ENCODE data around the gene LUZP2.

Gene LUZP2

DNA sequence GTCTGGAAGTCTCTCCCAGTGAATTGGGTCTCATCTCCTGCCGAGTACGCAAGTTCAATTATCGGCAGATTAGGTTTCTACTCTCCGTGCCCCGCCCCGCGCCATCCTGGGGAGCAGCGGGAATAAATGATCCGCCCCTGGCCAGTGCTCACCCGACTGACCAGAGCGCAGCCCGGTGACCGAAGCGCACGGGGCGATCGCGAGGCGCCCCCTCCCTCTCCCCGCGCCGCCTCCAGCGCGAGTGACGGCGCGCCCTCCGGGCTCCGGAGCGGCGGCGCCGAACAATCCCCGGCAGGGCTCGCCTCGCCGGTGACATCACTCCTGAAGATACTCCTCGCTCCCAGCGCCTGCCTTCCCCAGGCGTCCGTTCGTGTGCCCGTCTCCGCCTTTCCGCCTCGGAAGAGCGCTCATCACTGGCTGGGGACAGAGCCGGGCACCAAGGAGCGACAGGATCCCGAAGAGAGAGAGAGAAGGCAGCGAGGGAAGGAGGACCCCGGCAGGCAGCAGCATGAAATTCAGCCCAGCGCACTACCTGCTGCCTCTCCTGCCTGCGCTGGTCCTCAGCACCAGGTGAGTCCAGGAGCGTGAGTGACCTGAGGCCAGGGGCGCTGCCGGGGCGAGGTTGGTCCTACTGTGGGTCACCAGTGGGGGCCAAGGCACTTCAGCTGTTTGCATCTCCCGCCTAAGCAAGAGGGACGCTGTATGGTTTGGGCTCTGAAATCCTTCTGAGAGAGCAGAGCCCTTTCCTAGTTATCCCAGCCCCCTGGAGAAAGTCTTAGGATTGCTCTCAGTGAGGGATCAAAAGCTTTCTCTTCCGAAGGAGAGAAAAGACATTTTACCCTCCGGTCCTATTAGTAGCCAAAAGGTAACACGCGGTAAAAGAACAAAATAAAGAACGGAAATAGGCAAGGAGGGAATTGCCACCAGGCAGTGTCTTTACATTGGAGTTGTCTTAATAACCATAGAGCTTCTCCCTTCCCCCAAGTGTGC is at the start of gene LUZP2:
Gene LUZP2 (plus strand): TSS at position 318 of the 990 bp plus-strand sequence.
- DNase-seq, result no peak

DNA sequence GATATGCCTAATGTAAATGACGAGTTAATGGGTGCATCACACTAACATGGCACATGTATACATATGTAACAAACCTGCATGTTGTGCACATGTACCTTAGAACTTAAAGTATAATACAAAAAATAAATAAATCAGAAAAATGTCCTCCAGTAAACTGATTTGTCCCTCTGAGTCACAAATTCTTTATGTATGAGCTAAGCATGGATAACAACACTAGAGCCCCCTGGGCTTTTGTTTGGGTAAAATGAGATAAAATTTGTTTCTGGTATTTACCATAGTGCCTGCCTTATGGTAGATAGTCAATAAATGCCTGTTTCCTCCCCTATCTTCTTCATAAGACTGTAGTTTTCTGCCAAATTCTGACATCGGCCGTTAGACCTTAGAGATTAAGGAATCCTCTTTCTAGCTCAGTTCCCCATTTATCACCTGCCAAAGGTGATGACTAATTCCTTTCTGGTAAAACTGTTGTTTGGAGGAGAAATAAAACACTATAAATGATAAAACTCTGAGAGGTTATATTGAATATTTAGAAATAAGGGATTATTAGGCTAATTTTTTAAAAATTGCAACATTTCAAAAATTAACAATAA is 43.6 kb upstream of the LUZP2 start:
- DNase-seq, result no peak

DNA sequence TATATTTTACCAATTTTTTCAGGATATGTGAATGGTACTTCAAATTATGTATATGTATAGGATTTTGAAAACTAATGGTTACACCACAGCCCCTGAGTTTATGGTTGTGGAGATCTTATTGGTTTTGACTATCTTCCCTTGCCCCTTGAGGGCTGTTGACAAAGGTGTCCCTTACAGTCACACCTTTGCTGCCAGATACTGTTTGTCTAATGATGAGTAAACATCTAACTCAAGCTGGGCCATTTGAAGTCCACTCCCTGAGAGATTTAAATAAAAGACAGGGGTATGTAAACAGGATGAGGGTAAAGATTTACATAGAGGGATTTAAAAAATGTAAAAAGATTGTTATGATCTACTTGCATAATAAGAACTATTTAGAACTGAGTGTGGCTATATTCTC is 38.9 kb upstream of the LUZP2 start:
- DNase-seq, result no peak

DNA sequence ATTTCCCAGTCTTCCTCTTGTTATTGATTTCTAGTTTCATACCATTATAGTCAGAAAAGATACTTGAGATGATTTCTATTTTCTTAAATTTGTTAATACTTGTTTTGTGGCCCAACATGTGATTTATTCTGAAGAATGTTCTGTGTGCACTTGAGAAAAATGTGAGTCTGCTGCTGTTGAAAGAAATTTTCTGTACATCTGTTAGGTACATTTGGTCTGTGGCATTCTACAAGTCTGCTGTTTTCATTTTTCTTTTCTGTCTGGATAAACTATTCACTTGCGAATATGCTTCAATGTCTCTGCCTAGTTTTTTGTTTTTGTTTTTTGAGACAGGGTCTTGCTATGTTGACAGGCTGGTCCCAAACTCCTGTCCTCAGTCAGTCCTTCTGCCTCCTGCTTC is 26.4 kb upstream of the LUZP2 start:
- DNase-seq, result no peak

DNA sequence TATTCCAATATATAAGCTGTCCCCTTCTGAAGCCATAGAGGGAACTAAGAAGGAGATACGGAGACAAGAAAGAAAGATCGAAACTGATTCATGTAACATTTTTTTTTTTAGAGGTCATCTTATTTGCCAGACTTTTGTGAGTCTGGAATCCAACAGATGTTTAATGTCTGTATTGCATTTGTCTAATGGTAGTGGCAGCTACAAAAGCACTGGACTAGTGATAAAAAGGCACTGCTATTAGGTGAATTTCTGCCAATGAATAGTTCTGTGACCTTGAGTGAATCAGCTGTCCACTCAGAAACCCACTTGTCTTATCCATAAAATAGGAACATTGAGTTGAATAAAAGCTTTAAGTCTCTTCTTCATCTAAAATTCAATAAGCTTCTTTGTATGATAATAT is 25.8 kb upstream of the LUZP2 start:
- no peak for DNase-seq

DNA sequence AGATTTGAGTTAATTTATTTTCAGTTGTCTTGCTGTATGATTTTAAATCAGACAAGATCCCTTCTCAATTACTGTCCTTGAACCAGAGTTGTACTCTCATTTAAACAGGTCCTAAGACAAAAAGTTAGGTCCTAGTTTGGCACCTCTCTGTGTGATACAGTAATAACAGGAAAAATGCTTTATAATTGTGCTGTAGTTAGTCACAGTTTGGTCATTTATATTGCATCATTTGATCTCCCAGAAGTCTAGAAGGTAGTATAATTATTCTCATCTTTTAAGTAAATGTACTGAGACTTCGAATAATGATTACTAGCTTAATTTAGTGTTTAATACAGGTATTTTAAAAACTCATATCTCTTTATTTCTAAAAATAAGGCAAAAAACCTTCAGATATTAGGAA is 18.1 kb upstream of the LUZP2 start:
- DNase-seq, result no peak

DNA sequence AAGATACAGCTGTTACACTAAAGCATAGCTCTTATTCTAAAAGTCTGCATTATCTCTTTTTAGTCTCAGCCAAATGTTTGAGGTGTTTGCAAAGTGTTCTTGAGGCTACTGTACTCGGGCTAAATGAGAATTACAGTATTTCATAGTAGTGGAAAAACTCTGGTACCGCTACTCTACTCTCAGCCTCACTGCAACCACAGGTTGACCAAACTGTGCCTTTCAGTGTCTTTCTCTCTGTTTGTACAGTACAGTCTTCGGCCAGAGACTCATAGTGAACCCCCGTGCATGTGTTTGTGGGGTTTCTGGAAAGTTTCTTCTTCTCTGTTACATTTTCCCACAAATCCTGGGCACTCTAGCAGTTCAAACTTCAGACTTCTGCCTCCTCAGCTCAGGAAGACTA is 7.4 kb upstream of the LUZP2 start:
- DNase-seq, result no peak

DNA sequence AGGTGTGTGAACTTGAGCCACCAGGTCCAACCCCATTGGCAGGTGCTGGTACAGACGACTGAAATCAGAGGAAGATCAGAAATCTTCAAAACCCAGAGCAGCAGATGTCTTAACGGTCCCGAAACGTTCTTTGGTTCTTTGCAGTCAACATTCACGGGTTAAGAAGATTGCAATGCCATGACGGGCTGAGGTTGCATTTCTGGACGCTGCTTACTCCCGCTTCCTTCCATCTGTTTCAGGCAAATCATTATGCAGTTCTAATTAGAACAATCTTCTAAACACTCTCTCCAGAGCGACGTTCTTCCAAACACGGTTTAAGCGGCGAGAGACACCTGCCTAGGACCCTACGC is 492 bp upstream of the LUZP2 start:
- DNase-seq, result no peak

DNA sequence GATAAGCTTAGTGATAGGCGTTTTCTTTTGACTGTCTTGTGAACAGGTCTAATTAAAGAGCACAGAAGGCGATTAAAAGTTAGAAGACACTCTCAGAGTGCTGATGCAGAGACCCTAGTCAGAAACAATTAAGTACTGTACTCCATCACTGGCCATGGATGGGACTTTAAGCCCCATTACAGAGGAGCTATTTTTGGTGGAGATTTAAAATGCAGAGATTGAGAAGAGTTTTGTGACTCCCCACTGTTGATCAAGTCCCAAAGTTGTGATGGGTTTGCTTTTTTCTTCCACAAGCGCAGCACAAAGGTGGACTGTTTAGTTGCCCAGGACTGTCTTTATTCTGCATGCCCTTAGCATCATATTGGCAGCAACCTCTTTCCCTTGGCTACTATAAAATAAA is 978 bp downstream of the LUZP2 start:
- no peak for DNase-seq

DNA sequence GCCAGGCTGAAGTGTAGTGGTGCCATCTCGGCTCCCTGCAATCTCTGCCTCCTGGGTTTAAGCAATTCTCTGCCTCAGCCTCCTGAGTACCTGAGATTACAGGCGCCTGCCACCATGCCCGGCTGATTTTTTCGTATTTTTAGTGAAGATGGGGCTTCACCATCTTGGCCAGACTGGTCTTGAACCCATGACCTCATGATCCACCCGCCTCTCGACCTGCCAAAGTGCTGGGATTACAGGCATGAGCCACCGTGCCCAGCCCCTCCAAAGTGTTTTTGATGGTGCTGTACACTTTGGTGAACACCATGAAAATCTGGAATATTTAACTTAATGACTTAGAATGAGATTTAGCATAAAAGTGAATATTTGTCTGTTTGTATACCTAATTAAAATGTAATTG is 5.6 kb downstream of the LUZP2 start:
- DNase-seq, result no peak

DNA sequence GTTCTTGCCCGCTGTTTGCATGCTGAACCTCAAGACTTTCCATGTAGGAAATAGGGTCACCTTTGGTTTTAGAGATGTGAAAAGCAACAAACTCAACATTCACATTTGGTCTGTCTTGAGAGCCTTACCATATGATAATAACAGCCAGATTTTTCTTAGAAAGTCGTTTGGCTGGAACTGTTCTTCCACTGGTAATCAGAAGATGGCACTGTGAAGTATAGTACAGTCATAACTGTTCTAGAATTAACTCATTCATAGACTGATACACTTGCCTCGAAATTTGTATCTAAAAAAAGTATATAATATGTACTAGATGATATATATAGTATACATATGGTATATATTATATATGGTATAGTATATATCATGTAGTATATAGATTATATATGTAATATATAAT is 12.3 kb downstream of the LUZP2 start:
- no peak for DNase-seq

DNA sequence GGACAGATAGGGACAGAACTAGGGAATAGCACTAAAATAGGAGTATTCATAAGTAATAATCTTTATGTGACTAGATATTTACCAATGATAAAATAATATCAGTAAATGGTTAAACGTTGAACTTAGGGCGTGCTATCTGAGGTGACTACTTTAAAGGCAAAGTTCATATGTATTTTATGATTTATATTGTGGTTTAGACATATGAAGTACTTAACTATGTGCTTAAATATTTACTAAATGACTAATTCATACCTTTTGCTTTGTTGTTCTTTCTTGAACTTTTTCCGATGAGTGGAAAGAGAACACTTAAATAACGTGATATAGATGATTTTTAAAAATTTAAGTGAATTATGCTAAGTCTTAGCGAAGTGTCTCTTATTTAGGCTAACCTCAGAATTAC is 14.7 kb downstream of the LUZP2 start:
- DNase-seq, result no peak

DNA sequence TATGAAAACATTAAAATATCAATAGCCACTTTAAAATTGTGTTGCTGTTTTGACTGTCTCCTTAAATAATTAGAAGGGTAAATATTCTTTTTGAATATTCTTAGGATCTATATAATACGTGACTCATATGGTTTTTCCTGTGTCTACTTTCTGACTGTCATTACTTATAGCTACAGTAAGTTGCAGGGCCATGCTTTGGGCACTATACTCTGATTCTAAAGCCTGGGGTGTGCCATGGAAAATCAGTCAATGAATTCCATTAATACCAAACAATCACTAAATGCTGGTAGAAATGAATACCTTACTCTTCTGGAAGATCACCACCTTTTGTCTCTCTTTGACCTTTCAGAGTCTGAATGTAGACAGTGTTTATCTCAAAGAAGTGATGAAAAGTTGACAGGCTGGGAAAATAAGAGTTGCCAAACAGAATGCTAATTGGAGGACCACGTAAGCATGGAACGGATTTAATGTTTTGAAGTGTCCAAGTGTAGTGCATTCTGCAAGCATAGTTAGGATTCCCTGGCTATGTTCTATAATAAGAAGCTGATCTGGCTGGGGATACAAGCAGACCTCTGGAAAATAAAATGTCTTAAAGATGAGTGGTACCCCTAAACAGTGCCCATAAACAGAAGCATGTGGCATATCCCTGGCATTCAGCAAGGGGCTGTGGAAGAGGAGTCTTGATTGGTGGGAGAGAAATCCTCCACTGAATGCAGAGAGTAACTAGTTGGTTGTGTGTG is 16.8 kb downstream of the LUZP2 start:
- DNase-seq, result no peak

DNA sequence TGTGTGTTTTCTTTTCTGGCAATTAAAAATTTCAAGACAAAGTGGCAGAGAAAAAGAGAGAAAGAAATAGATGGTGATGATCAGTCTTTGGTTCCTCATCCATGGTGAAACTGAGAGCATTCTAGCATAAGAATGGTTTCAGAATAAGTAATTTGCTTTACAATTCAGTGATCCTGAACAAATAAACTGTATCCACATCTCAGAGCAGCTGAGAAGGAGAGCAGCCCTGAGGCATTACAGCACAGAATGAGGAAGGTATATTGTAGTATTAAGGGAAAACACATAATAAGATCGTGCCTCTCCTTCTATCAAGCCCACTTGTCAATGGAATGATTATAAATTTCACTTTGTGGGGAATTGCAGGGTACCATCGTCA is 17.4 kb downstream of the LUZP2 start:
- no peak for DNase-seq

DNA sequence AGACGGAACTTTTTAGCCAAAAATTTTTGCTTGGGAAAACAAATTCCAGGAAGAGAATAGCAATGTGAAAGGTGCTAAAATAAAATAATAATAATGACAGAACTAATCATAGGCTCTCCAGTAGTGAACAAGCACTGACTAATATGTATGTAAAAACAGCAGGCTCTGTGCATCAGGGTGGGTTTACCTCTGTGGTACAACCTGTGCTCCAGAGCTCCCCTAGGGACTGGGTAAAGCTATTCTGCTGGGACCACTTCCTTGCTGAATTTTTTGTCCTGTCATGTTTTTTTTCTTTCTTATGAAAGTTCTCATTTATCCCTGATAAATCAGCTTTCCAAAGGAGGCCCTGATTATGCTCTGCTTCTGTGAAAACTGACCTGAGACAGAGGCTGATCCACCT is 18.8 kb downstream of the LUZP2 start:
- DNase-seq, result no peak

DNA sequence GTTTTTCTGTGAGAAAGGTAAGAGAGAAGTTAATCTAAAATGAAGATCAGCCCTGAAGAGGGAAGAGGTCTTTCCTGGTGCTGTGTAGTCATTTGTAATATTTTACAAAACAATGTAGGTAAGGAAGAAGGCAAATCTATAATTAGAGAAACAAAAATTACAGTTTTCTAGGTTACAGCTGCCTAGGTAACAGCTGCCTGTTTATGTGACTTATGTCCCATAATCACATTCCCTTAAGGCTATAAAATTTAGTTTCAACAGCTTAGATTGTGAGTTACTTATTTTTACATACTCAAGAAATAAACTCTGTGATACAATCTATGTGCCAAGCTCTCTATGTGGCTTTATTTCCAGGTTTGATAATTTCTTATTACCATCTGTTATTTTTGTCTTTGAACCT is 19.8 kb downstream of the LUZP2 start:
- no peak for DNase-seq

DNA sequence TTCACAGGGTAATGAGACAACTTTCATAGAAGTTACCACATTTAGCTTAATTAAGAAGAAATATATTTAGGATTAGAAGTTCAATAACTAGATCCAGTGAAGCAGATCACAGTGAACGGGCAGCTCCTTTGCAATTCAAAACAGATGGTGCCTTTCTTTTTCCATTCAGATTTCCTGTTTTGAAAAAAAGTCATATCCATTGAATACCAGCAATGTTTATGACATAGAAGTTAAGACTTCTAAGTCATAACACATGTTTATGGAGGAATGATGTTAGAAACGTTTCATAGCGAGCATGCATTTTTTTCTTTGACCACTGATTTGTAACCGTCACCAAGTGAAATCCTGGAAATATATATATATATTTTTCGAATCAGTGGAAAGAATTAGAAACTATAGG is 24.7 kb downstream of the LUZP2 start:
- DNase-seq, result no peak

DNA sequence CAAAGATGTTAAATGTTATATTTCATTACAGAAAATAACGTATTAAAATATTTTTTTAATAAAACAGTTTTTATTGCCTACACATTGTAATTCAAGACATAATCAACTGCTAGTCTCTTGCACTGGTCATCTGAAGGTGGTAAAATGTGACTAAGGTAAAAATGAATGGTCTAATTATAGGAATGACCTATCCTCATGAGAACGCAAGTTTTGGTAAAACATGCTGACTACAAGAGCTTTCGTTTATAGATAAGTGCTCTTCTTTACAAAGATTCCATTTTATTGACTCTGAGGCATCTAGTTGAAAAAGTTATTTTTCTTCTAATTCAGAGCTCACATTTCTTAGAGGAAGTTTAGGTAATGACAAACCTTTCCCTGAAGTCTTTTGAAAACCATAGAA is 27.3 kb downstream of the LUZP2 start:
- DNase-seq, result no peak

DNA sequence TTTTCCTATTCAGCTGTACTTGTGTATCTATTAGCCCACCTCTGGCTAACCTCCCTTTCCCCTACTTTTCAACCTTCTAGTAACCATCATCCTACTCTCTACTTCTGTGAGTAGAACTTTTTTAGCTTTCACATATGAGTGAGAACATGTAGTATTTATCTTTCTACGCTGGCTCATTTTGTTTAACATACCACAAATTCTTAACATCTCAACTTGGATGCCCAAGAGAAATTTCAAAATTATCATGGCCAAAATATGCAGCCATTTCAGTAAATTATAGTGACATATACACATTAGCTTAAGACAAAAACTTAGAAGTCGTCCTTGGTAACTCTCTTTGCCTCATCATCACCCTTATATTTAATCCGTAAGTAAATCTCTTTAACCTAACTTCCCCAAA is 34.7 kb downstream of the LUZP2 start:
- DNase-seq, result no peak

DNA sequence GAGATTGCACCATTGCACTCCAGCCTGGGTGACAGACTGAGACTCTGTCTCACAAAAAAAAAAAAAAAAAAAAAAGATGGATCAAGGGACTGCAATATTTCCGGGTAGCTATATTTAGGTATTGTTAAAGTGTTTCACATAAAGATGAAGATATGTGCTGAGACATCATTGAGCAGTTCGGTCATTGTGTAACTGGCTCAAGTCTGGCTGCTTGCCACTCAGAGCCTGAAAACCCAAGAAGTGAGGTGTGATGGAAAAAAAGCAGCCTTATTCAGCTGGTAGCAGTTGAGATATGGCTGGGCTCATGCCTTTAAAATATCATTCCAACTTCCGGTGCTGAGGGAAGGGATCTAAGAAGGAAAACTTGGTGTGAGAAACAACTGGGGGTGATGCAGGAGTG is 46.9 kb downstream of the LUZP2 start:
- no peak for DNase-seq

DNA sequence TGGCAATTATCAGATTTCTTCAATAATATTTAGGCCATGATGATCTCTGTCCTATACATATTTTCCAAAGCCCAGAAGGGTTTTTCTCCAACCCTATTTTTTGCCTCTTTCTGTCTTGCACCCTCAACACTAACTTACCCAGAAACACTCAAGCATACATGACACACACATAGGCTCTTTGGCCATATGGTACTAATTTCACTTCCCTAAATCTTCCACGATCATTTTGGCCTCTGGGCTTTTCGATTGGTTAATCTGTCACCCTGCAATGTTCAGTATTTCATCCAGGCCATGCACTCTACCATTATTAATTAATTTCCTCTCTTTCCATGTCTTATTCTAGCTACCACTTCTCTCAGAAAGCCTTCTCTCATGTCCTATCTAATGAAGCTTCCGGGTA is 59.8 kb downstream of the LUZP2 start:
- DNase-seq, result no peak

DNA sequence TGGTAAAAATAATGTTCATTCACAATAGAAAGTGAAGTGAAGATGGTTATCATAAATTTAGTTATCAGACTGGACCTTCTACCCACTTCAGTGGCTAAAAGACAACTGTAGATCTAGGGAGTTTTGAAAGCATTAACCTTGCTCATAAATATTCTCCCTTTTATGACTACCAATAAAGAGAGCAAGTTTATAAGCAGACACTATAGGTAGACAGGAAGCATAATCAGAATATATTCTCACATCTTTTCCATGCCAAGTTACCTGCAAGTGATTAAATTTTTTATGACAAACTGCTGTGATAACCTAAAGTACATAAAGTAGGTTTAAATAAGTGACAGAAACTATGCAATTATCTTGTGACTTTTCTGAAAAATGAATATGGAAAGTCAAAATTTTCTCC is 62.5 kb downstream of the LUZP2 start:
- DNase-seq, result no peak

DNA sequence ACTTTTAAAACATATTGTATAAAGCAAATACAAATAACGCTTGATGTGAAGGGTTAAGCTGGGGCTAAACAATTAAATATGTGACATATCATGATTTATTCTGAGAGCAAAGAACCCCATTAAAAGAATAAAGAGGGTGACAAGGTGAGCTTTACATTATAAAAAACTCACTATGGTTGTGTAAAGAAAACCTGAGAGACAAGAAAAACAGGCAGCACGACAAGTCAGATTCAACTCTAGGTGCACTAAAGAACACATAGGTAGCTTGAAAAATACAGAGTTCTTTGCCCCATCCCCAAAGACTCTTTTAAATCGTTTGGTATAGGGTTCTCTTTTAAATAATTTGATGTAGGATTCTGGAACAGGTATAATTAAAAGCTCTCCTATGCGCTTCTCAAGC is 63.5 kb downstream of the LUZP2 start:
- no peak for DNase-seq

DNA sequence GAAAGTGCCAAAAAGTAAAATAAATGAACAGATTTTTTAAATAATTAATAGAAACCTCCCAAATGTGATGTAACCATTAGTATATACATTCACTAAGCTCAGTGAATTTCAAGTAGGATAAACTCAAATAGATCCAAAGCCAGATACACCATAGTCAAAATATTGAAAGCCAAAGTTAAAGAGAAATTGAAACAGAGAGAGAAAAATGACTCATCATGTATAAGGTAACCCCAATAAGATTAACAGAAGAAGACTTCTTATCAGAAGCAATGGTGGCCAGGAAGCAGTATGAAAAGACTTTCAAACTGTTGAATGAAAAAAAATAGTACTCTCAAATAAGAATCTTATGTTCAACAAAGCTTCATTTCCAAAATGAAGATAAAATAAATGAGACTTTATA is 70.5 kb downstream of the LUZP2 start:
- no peak for DNase-seq
